ENCODE measurements around the gene PLA2G6.

Gene PLA2G6

GRCh38 chr22:38109371-38110001 is 72.1 kb downstream of the PLA2G6 start:
- no peak for DNase-seq

GRCh38 chr22:38108561-38109319 is 72.9 kb downstream of the PLA2G6 start:
- DNase-seq = no peak

- DNase-seq = no peak
These were observed 73.7 kb downstream of the PLA2G6 start for GRCh38 chr22:38107692-38108515.

GRCh38 chr22:38106814-38107578 is 74.6 kb downstream of the PLA2G6 start:
- no peak for DNase-seq

GRCh38 chr22:38104084-38104483 is 77.5 kb downstream of the PLA2G6 start:
- no peak for DNase-seq

GRCh38 chr22:38103641-38104040 is 78.0 kb downstream of the PLA2G6 start:
- no peak for DNase-seq

GRCh38 chr22:38098410-38099249 is 83.0 kb downstream of the PLA2G6 start:
- no peak for DNase-seq

GRCh38 chr22:38097557-38098409 is 83.8 kb downstream of the PLA2G6 start:
- no peak for DNase-seq

GRCh38 chr22:38097058-38097457 is 84.6 kb downstream of the PLA2G6 start:
- DNase-seq = no peak

GRCh38 chr22:38089474-38089851 is 92.2 kb downstream of the PLA2G6 start:
- DNase-seq = no peak

- no peak for DNase-seq
These were observed 92.8 kb downstream of the PLA2G6 start for GRCh38 chr22:38088629-38089473.

GRCh38 chr22:38087855-38088254 is 93.8 kb downstream of the PLA2G6 start:
- no peak for DNase-seq

- no peak for DNase-seq
These were observed 94.7 kb downstream of the PLA2G6 start for GRCh38 chr22:38086942-38087341.

- DNase-seq = no peak
These were observed 95.4 kb downstream of the PLA2G6 start for GRCh38 chr22:38086001-38086845.

- no peak for DNase-seq
These were observed 96.1 kb downstream of the PLA2G6 start for GRCh38 chr22:38085501-38085900.

GRCh38 chr22:38085056-38085455 is 96.6 kb downstream of the PLA2G6 start:
- no peak for DNase-seq

- no peak for DNase-seq
These were observed 97.5 kb downstream of the PLA2G6 start, which contains the start of gene SLC16A8 for GRCh38 chr22:38083931-38084631. Gene SLC16A8, minus strand, starts transcription at chr22:38084184. Its CDS starts 1,311 bp downstream, at chr22:38082873.

Data from activated naive CD4-positive, alpha-beta T cell treated with Interleukin-2 at 50 U/mL for 16 hours (primary cell).